Neutrophil (primary cell): ENCODE data around the gene GTPBP2.
"Not testable (repeated sequence)": the region's sequence is repeated elsewhere in the genome, so short reads cannot be mapped to it uniquely, and the experiment has no call there.

ENCODE experiments used
- H3K27ac ChIP-seq: fragments of 200-600 bp; sonication (generic); 2 replicates; pipeline ENCODE4 v1.5.1; 2016; ENCODE audit warnings: mild to moderate bottlenecking, moderate library complexity
- H3K27me3 ChIP-seq: fragments of 200-600 bp; sonication (generic); 2 replicates; pipeline ENCODE4 v1.6.0; 2016; ENCODE audit warnings: mild to moderate bottlenecking
- H3K36me3 ChIP-seq: fragments of 200-600 bp; sonication (generic); 2 replicates; pipeline ENCODE4 v1.5.1; 2017
- H3K4me1 ChIP-seq, 2 experiments: fragments of 200-600 bp in 1 of 2; sonication (generic) in 1 of 2; 1 replicate in 1 of 2; 2 replicates in 1 of 2; pipeline versions ENCODE4 v1.5.1 to v1.6.1; 2013 to 2016; ENCODE audit warnings: low read depth in 1 of 2, low read length in 1 of 2, mild to moderate bottlenecking in 1 of 2, moderate library complexity in 1 of 2; ENCODE audit not compliant: control insufficient read depth in 1 of 2, insufficient read depth in 1 of 2
- H3K4me3 ChIP-seq, 2 experiments: fragments of 200-600 bp in 1 of 2; sonication (generic) in 1 of 2; 1 replicate in 1 of 2; 2 replicates in 1 of 2; pipeline ENCODE4 v1.5.1; 2013 to 2016; ENCODE audit warnings: low read depth in 1 of 2, low read length in 1 of 2, mild to moderate bottlenecking in 1 of 2, moderate library complexity in 1 of 2
- H3K9me3 ChIP-seq: fragments of 200-600 bp; sonication (generic); 2 replicates; pipeline ENCODE4 v1.5.1; 2016
- TF ChIP-seq, protein P1 (sequence below): fragments of 200-600 bp; sonication (generic); IDR thresholded peaks from 2 replicates; pipeline ENCODE4 v1.5.1; 2016; ENCODE audit warnings: antibody characterized with exemption

GTPBP2 gene

DNA sequence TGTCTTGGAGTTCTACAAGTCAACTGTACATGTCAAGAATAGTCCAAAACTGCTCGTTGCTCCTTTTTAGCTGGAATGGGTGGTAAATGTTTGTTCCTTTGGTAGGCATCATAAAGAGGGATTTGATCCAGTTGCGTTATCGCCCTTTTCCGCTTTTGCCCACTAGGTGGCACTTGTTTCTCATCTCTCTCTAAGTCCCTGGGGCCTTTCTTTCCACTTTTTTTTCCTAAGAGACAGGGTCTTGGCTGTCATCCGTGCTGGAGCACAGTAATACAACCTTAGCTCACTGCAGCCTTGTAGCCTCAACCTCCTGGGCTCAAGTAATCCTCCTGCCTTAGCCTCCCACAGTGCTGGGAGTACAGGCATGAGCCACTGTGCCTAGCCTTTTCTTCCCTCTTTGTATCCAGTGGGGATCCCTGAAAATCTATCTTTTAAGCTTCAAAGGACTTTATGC, 20.7 kb downstream of the GTPBP2 start:
- H3K4me3 ChIP-seq, result no peak overlapping the region
- H3K4me1 ChIP-seq, result peaks cover 0 to 3% of the 10 kb centered on the region in 2 experiments
- H3K9me3 ChIP-seq, result no peaks in the 10 kb centered on the region
- TF ChIP-seq, protein P1, sequence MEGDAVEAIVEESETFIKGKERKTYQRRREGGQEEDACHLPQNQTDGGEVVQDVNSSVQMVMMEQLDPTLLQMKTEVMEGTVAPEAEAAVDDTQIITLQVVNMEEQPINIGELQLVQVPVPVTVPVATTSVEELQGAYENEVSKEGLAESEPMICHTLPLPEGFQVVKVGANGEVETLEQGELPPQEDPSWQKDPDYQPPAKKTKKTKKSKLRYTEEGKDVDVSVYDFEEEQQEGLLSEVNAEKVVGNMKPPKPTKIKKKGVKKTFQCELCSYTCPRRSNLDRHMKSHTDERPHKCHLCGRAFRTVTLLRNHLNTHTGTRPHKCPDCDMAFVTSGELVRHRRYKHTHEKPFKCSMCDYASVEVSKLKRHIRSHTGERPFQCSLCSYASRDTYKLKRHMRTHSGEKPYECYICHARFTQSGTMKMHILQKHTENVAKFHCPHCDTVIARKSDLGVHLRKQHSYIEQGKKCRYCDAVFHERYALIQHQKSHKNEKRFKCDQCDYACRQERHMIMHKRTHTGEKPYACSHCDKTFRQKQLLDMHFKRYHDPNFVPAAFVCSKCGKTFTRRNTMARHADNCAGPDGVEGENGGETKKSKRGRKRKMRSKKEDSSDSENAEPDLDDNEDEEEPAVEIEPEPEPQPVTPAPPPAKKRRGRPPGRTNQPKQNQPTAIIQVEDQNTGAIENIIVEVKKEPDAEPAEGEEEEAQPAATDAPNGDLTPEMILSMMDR, result peak; percentile 67
- no peaks in the 10 kb centered on the region for H3K27me3 ChIP-seq
- no peak overlapping the region for H3K27ac ChIP-seq
- peaks cover 54% of the 10 kb centered on the region for H3K36me3 ChIP-seq

DNA sequence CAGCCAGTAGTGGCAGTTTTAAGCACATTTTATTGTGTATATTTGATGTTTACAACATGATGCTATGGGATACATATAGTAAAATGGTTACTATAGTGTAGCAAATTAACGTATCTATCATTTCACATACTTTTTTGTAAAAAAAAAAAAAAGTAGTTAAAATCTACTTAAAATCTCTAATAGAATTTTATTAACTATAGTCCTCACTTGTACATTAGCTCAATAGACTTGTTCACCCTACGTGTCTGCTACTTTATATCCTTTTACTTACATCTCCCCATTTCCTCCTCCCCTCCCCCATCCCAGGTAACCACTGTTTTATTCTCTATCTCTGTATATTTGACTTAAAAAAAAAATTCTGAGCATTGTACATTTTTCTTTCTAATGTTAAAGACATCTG, 23.0 kb downstream of the GTPBP2 start:
- Histone ChIP-seq H3K36me3 (peaks cover 62% of the 10 kb centered on the region), H3K4me3 (no peak overlapping the region), H3K9me3 (no peaks in the 10 kb centered on the region), H3K27me3 (no peaks in the 10 kb centered on the region), H3K4me1 (peaks cover 0 to 3% of the 10 kb centered on the region in 2 experiments), H3K27ac (no peak overlapping the region)
- TF ChIP-seq, protein P1, result no peak

DNA sequence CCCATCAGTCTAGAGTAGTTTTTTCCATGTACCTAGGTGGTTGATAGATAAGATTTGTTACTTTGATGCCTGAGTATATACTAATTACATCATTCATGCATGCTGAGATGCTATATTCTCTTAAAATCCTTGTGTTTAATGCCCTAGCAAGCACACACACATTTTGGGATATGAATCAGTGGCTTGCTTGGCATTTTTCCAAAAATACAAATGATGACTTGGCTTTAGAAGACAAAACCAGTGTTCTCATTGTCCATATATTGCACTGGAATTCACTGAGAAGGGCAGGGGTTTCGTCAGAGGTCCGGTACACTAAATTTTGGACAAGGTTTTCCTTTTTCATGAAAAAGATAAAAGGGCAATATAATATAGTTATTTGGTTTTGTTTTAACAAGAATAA, 24.9 kb downstream of the GTPBP2 start:
- no peaks in the 10 kb centered on the region for H3K27me3 ChIP-seq
- no peak overlapping the region for H3K27ac ChIP-seq
- H3K36me3 ChIP-seq, result peaks cover 62% of the 10 kb centered on the region
- H3K4me3 ChIP-seq, result no peak overlapping the region
- H3K9me3 ChIP-seq, result no peaks in the 10 kb centered on the region
- TF ChIP-seq, protein P1, result no peak
- H3K4me1 ChIP-seq, result peaks cover 0 to 3% of the 10 kb centered on the region in 2 experiments

DNA sequence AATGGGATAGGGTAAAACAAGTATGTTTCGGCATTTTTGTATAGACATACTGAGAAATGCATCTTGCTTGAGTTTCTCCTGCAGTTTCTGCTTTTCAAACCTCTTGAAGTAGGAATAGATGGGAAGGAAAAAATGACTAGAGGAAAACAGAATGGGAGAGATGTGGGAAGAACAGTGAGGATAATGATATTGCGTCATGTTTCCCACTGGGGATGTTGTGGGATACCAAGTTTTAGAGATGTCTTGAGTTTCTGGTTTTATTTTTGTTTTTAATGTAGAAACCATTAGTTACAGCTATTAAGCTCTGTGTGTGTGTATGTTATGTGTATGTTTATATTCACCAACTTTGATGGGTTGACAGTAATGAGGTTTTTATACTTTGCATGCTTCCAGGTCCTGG, 28.5 kb downstream of the GTPBP2 start:
- TF ChIP-seq, protein P1, result no peak
- Histone ChIP-seq H3K36me3 (peaks cover 66% of the 10 kb centered on the region), H3K27ac (no peak overlapping the region), H3K9me3 (no peaks in the 10 kb centered on the region), H3K4me1 (no peaks in the 10 kb centered on the region), H3K27me3 (no peaks in the 10 kb centered on the region), H3K4me3 (no peak overlapping the region)

DNA sequence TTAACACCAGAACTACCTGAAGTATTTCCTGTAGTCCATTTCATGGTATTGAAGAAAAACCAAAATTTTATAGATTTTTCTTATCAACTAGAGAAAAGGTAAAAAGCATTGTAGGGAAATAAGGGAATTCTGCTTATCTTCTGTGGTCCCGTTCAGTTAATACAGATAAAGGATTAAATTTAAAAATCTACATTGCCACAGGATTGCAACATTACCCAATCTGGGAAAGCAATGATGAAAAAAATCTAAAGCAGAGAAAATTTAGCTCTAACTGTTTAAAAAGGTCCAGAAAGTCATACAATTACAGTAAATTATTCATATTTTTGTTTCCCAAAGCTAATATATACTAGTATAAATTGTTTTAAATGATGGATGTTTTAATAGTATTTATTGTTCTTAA, 35.1 kb downstream of the GTPBP2 start:
- Histone ChIP-seq H3K9me3 (no peaks in the 10 kb centered on the region), H3K4me1 (no peaks in the 10 kb centered on the region), H3K27ac (no peak overlapping the region), H3K36me3 (peaks cover 30% of the 10 kb centered on the region), H3K27me3 (no peaks in the 10 kb centered on the region), H3K4me3 (no peak overlapping the region)
- TF ChIP-seq, protein P1, result no peak

DNA sequence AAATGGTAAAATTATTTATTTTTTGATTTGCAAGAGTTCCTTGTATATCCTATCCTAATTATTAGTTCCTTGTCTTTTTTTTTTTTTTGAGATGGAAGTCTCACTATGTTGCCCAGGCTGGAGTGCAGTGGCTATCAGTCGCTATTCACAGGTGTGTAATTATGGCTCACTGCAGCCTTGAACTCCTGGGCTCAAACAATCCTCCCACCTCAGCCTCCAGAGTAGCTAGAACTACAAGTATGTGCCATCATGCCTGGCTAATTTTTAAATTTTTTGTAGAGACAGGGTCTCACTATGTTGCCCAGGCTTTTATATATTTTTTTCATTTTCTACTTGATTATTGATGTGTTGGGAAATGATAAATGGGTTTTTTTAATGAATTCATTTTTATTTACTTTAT, 39.5 kb downstream of the GTPBP2 start:
- H3K27ac ChIP-seq, H3K4me1 ChIP-seq, H3K9me3 ChIP-seq, H3K4me3 ChIP-seq, H3K27me3 ChIP-seq: not testable (repeated sequence)
- peaks cover 56% of the 10 kb centered on the region for H3K36me3 ChIP-seq
